Measurements from ENCODE around the gene ERC1. TPM values are rescaled to one million over a fixed set of nuclear protein-coding genes. Genes with fewer than 3 reads are reported as not detected.
A peak's percentile ranks its signal among the peaks of the same experiment; 100 is the strongest.
"Not testable (repeated sequence)": the region's sequence is repeated elsewhere in the genome, so short reads cannot be mapped to it uniquely, and the experiment has no call there.

Gene ERC1
- total RNA-seq, 1 experiment from 2014 or later: 39.4 TPM

DNA sequence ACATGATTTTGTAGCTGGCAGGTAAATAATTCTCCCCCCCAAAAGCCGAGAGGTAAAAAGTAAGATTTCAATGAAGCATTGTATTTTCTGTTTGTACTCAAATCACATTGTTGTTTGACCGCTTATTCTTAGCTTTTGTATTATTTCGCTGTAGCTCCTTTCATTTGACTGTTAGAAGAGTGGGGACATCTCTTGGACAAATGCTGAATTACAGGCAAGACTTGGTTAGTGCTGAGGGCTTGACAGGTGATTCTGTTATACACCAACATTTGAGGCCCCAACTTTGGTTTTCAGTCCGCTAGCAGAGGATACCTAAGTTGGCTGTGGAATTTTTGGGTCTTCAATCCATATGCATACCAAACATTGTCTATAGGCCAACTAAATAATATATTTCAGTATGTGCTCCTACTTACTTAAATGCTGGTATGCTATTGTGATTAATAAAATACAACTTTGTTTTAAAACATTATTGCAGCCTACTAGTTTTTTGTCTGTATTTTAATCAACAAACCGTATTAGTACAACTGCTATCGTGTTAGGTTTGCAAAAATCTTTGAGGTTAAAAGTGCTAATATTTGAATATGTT lies 102.2 kb downstream of the ERC1 start:
- no peaks in the 10 kb centered on the region for H3K27me3 Mint-ChIP-seq (ENCODE audit: unreplicated experiment)
- peak; percentile 52 for DNase-seq
- CTCF ChIA-PET: interaction anchor here (0.5 to 1.2 kb wide), 16 partner anchors 8 to 1149 kb away, joined by 3 to 22 read pairs (median 3); partner anchors contain the start of gene RAD52
- H3K4me1 Mint-ChIP-seq (ENCODE audit: low read depth, unreplicated experiment): peaks cover 12% of the 10 kb centered on the region
- no peak overlapping the region for H3K27ac Mint-ChIP-seq (ENCODE audit: unreplicated experiment)
- TF ChIP-seq, protein P1, sequence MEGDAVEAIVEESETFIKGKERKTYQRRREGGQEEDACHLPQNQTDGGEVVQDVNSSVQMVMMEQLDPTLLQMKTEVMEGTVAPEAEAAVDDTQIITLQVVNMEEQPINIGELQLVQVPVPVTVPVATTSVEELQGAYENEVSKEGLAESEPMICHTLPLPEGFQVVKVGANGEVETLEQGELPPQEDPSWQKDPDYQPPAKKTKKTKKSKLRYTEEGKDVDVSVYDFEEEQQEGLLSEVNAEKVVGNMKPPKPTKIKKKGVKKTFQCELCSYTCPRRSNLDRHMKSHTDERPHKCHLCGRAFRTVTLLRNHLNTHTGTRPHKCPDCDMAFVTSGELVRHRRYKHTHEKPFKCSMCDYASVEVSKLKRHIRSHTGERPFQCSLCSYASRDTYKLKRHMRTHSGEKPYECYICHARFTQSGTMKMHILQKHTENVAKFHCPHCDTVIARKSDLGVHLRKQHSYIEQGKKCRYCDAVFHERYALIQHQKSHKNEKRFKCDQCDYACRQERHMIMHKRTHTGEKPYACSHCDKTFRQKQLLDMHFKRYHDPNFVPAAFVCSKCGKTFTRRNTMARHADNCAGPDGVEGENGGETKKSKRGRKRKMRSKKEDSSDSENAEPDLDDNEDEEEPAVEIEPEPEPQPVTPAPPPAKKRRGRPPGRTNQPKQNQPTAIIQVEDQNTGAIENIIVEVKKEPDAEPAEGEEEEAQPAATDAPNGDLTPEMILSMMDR (IDR thresholded peaks at IDR 0.05; ENCODE audit: unreplicated experiment): peak; percentile 45
- H3K36me3 Mint-ChIP-seq (ENCODE audit: insufficient read depth, unreplicated experiment): no peaks in the 10 kb centered on the region
- H3K9me3 Mint-ChIP-seq (ENCODE audit: low read depth, unreplicated experiment): no peaks in the 10 kb centered on the region
- intact Hi-C loops (cut with micrococcal nuclease; ENCODE audit: unreplicated experiment): loop anchor here (5.0 kb wide), 3 partner anchors 141 to 521 kb away; no protein-coding TSS in a partner anchor
- no peak overlapping the region for H3K4me3 Mint-ChIP-seq (ENCODE audit: low read depth, unreplicated experiment)
- BruUV-seq (replicated peaks): no TSS peak

DNA sequence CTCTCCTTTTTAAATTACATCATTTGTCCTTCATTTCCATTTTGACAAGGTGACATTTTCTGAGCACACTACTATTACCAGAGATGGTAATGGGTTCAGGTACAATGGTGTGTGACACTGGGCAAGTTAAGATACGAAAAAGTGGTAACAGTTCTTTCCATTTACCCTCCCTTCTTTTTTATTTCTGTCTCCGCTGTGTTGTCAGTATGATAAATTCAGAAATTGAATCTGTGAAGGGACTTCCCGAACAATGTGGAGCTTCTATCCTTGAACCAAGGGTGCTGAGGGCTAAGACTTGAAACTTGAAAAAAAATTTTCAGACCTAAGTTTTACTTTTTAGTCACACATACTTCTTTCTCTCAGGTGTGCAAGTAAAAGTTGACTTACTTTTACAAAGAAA lies 103.7 kb downstream of the ERC1 start:
- Mint-ChIP-seq H3K9me3 (ENCODE audit: low read depth, unreplicated experiment) (no peaks in the 10 kb centered on the region), H3K27me3 (ENCODE audit: unreplicated experiment) (no peaks in the 10 kb centered on the region), H3K27ac (ENCODE audit: unreplicated experiment) (no peak overlapping the region), H3K36me3 (ENCODE audit: insufficient read depth, unreplicated experiment) (no peaks in the 10 kb centered on the region), H3K4me3 (ENCODE audit: low read depth, unreplicated experiment) (no peak overlapping the region), H3K4me1 (ENCODE audit: low read depth, unreplicated experiment) (peaks cover 21% of the 10 kb centered on the region)
- intact Hi-C loops (cut with micrococcal nuclease; ENCODE audit: unreplicated experiment): loop anchor here (5.0 kb wide), 3 partner anchors 142 to 522 kb away; no protein-coding TSS in a partner anchor
- CTCF ChIA-PET: no interaction called here
- DNase-seq: no peak
- TF ChIP-seq, protein P1 (IDR thresholded peaks at IDR 0.05; ENCODE audit: unreplicated experiment): no peak
- no TSS peak for BruUV-seq (replicated peaks)

DNA sequence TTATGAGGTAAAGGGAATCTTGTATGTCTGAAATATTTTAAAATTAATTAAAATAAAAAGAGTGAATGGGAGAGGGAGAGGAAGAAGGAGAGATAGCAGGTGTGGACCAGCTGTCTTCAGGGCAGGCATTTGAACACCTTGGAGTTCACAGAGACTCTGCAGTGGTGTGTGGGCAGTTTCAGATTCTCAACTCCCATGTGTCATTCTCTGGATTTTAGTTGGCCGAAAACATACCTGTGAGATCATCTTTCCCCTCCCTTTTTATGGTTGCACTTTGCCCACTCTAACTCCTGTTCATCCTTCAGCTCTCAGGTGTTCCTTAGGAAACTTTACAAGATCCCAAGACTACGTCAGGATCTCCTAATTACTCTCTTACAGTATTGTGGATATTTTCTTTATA lies 108.1 kb downstream of the ERC1 start:
- Mint-ChIP-seq H3K9me3 (ENCODE audit: low read depth, unreplicated experiment) (no peaks in the 10 kb centered on the region), H3K36me3 (ENCODE audit: insufficient read depth, unreplicated experiment) (peaks cover 5% of the 10 kb centered on the region), H3K4me3 (ENCODE audit: low read depth, unreplicated experiment) (no peak overlapping the region), H3K4me1 (ENCODE audit: low read depth, unreplicated experiment) (peaks cover 31% of the 10 kb centered on the region), H3K27ac (ENCODE audit: unreplicated experiment) (no peak overlapping the region), H3K27me3 (ENCODE audit: unreplicated experiment) (no peaks in the 10 kb centered on the region)
- no peak for DNase-seq
- CTCF ChIA-PET: no interaction called here
- no TSS peak for BruUV-seq (replicated peaks)
- TF ChIP-seq, protein P1 (IDR thresholded peaks at IDR 0.05; ENCODE audit: unreplicated experiment): no peak
- intact Hi-C loops (cut with micrococcal nuclease; ENCODE audit: unreplicated experiment): no loop called here

DNA sequence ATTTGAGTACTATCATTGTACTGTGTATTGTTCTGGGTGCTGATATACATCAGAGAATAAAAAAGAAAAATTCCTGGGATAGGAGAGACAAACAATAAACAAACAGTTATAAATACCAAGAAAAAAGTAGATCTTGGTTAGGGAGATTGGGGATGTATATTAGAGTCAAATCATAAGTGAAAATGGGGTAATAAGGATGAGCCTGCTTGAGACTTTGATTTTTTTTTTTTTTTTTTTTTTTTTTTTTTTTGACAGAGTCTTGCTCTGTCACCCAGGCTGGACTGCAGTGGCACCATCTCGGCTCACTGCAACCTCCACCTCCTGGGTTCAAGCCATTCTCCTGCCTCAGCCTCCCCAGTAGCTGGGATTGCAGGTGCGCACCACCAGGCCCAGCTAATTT lies 108.6 kb downstream of the ERC1 start:
- H3K27ac Mint-ChIP-seq (ENCODE audit: unreplicated experiment); H3K27me3 Mint-ChIP-seq (ENCODE audit: unreplicated experiment); DNase-seq; H3K9me3 Mint-ChIP-seq (ENCODE audit: low read depth, unreplicated experiment); H3K36me3 Mint-ChIP-seq (ENCODE audit: insufficient read depth, unreplicated experiment); CTCF ChIA-PET; intact Hi-C loops (cut with micrococcal nuclease; ENCODE audit: unreplicated experiment); BruUV-seq (replicated peaks); H3K4me3 Mint-ChIP-seq (ENCODE audit: low read depth, unreplicated experiment): not testable (repeated sequence)
- peaks cover 31% of the 10 kb centered on the region for H3K4me1 Mint-ChIP-seq (ENCODE audit: low read depth, unreplicated experiment)

DNA sequence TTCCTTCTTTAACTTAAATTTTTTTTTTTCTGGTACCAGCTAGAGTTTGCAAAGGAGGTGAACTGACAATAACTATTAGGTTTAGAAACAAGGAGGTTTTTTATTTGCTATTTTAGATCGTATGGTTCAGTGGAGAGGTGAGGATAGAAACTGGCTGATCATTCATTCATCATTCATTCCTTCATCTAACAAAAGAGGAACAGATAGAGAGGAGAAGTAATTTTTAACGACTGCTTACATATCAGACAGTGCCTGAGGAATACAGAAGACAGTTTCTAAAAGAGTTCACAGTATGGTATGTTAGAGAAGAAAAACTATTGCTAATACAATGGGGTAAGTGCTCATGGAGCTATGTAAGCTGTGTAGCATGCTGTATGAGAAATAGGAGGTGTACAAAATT lies 111.1 kb downstream of the ERC1 start:
- Mint-ChIP-seq H3K4me3 (ENCODE audit: low read depth, unreplicated experiment) (no peak overlapping the region), H3K9me3 (ENCODE audit: low read depth, unreplicated experiment) (no peaks in the 10 kb centered on the region), H3K27me3 (ENCODE audit: unreplicated experiment) (no peaks in the 10 kb centered on the region), H3K27ac (ENCODE audit: unreplicated experiment) (no peak overlapping the region), H3K4me1 (ENCODE audit: low read depth, unreplicated experiment) (peaks cover 31% of the 10 kb centered on the region), H3K36me3 (ENCODE audit: insufficient read depth, unreplicated experiment) (peaks cover 5% of the 10 kb centered on the region)
- CTCF ChIA-PET: interaction anchor here (0.6 to 1.2 kb wide), 2 partner anchors 9 to 28 kb away, joined by 3 to 5 read pairs; no protein-coding TSS in a partner anchor
- no peak for DNase-seq
- intact Hi-C loops (cut with micrococcal nuclease; ENCODE audit: unreplicated experiment): no loop called here
- no TSS peak for BruUV-seq (replicated peaks)
- TF ChIP-seq, protein P1 (IDR thresholded peaks at IDR 0.05; ENCODE audit: unreplicated experiment): no peak
